ENCODE results near the gene TACC2. TPM values are rescaled to one million over a fixed set of nuclear protein-coding genes. Genes with fewer than 3 reads are reported as not detected.
"Not testable (repeated sequence)": the region's sequence is repeated elsewhere in the genome, so short reads cannot be mapped to it uniquely, and the experiment has no call there.

The TACC2 gene
- total RNA-seq, 4 donors from 2014 or later, result 95.9 to 122 (median 114) TPM

DNA sequence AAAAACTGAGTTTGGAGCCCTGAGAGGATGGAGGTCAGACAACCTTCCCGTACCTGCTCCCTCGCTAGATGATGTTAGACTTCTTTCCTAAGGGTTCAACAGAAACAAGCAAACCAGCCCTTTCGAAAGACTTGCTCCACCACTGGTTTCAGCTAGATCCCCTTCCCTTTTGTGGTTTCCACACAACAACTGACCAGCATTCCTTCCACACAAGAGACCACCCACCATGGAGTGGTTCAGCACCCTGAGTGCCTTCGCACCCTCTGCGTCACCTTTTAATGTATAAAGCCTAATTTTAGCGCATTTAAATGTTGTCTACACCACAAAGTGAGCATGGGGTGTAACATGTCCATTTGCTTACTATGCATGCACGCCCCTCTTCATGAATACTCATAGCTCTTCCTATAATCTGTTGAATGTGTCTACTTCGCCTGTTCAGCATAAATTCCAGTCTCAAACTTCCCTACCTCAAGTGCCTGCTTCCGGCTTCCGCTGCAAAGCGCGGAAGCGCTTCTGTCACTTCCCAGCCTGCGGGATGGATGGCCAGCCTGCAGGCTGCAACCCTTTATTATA, 69.0 kb downstream of the TACC2 start:
- intact Hi-C loops (cut with DNase I), result loop anchor here (10.0 kb wide), 1 partner anchor 57 kb away; no protein-coding TSS in a partner anchor
- H3K9me3 ChIP-seq, result no peaks in the 10 kb centered on the region
- no peak overlapping the region for H3K4me3 ChIP-seq (replicated peaks in 1 of 3)
- H3K27me3 ChIP-seq, result no peaks in the 10 kb centered on the region
- H3K36me3 ChIP-seq, result no peaks in the 10 kb centered on the region
- whole genome bisulfite sequencing, 2 donors, result 82 to 83% methylated on average over 14 of the region's 14 CpGs
- peaks cover 3 to 14% of the 10 kb centered on the region in 2 donors for H3K4me1 ChIP-seq
- DNase-seq, result no peak
- no peak for TF ChIP-seq POLR2A (IDR thresholded peaks at IDR 0.05)
- TF ChIP-seq, protein P1, sequence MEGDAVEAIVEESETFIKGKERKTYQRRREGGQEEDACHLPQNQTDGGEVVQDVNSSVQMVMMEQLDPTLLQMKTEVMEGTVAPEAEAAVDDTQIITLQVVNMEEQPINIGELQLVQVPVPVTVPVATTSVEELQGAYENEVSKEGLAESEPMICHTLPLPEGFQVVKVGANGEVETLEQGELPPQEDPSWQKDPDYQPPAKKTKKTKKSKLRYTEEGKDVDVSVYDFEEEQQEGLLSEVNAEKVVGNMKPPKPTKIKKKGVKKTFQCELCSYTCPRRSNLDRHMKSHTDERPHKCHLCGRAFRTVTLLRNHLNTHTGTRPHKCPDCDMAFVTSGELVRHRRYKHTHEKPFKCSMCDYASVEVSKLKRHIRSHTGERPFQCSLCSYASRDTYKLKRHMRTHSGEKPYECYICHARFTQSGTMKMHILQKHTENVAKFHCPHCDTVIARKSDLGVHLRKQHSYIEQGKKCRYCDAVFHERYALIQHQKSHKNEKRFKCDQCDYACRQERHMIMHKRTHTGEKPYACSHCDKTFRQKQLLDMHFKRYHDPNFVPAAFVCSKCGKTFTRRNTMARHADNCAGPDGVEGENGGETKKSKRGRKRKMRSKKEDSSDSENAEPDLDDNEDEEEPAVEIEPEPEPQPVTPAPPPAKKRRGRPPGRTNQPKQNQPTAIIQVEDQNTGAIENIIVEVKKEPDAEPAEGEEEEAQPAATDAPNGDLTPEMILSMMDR (IDR thresholded peaks at IDR 0.05), result no peak
- H3K27ac ChIP-seq, result no peak overlapping the region

DNA sequence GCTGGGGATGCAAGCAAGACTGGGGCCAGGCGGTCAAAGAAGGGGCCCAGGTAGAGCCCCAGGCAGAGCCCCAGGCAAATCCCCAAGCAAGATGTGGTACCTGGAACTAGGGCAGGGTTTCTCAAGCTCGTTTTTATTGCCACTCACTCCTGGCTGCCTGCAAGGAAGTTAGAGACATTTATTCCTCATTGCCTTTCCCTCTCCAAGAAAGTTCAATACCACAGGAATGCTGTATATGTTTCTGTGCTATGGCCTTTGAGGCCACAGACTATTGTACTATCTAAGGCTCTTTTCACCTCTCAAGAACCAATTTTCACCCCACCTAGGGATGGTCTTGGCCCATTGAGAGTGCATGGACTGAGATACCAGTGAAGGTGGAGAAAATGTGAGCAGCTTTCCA, 71.3 kb downstream of the TACC2 start:
- no peak for DNase-seq
- Histone ChIP-seq H3K4me1 (peaks cover 6 to 8% of the 10 kb centered on the region in 2 donors), H3K4me3 (replicated peaks in 1 of 3) (no peak overlapping the region), H3K9me3 (no peaks in the 10 kb centered on the region), H3K27ac (no peak overlapping the region), H3K36me3 (no peaks in the 10 kb centered on the region), H3K27me3 (no peaks in the 10 kb centered on the region)
- TF ChIP-seq, protein P1 (IDR thresholded peaks at IDR 0.05), result no peak
- TF ChIP-seq POLR2A (IDR thresholded peaks at IDR 0.05), result no peak
- 55 to 71% methylated on average over 2 of the region's 2 CpGs for WGBS, 2 donors
- intact Hi-C loops (cut with DNase I), result no loop called here

DNA sequence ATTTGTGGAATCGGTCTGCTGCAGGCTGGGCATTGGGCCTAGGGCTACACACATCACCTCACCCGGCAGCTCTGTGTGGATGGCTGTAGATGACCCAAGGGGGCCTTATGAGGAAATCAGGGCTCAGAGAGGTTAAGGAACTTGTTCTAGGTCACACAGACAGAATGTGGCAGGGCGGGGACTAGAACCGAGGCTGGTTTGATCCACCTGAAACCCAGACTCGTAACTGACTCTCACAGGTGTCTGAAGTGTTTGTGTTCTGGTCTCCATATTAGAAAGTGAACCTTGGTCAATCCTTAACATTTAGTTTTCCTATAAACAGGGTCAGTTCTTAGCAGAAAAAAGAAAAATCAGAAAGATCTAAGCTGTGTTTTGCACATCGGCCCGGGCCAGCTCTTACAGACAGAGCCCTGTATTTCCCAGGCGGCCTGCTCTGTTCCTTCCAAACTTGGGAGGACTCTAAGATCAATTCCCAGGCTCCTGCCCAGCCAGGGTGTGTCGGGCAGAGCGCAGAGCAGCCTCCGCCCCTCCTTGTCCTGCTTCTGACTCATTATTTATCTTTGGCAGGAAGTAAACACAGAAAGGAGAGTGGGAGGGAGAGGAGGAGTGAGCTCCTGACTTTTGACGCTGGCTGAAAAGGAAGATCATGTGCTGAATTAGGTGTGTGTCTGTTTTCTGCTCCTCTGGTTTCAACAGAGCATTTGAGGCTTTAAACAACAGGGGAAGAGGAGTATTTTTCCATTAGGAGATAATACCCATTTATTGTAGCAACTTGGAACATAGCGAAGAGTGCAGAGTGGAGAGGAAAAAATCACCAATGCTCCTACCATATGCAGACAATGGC, 74.1 kb downstream of the TACC2 start:
- intact Hi-C loops (cut with DNase I), result no loop called here
- TF ChIP-seq, protein P1 (IDR thresholded peaks at IDR 0.05), result no peak
- peak in 1 of 2 donors; percentile 64 for TF ChIP-seq POLR2A (IDR thresholded peaks at IDR 0.05)
- no peak overlapping the region for H3K4me3 ChIP-seq (replicated peaks in 1 of 3)
- no peaks in the 10 kb centered on the region for H3K27me3 ChIP-seq
- H3K36me3 ChIP-seq, result no peaks in the 10 kb centered on the region
- WGBS, 2 donors, result 45 to 49% methylated on average over 13 of the region's 13 CpGs
- H3K9me3 ChIP-seq, result no peaks in the 10 kb centered on the region
- H3K4me1 ChIP-seq, result peaks cover 6 to 8% of the 10 kb centered on the region in 2 donors
- peak; percentile 79 to 83 for DNase-seq
- H3K27ac ChIP-seq, result peak overlapping the region; percentile 72 to 95 (median 91)

DNA sequence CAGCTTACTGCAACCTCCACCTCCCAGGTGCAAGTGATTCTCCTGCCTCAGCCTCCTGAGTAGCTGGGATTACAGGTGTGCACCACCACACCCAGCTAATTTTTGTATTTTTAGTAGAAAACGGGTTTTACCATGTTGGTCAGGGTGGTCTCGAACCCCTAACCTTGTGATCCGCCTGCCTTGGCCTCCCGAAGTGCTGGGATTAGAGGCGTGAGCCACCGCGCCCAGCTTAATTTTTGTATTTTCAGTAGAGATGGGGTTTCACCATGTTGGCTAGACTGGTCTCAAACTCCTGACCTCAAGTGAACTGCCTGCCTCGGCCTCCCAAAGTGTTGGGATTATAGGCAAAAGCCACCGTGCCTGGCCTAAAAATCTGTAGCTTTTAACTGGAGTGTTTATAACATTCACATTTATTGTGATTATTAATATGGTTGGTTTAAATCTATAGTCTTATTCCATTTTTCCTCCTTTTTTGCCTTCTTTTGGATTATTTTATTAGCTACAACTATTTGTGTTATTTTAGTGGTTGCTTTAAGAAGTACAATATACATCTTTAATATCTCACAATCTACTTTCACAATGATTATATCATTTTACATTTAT, 77.5 kb downstream of the TACC2 start:
- H3K4me3 ChIP-seq (replicated peaks in 1 of 3); H3K36me3 ChIP-seq; DNase-seq; H3K4me1 ChIP-seq; H3K9me3 ChIP-seq; H3K27me3 ChIP-seq; intact Hi-C loops (cut with DNase I); H3K27ac ChIP-seq: not testable (repeated sequence)
- 98% methylated on average over 9 of the region's 9 CpGs for WGBS, 2 donors

DNA sequence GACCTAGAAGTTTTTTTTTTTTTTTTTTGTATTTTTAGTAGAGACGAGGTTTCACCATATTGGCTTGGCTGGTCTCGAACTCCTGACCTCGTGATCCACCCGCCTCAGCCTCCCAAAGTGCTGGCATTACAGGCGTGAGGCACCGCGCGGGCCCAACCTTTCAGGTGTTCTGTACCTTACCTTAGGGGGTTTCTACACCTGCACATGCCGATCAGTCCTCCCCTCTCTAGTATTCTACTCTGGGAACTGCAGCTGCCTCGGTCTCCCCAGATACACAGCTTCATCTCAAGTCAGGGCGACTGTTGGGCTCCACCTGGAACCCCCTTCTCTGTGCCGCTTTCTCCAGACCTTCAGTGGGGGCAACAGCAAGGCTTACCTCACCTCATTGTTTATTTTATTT, 79.9 kb downstream of the TACC2 start:
- intact Hi-C loops (cut with DNase I), result no loop called here
- Histone ChIP-seq H3K4me3 (replicated peaks in 1 of 3) (no peak overlapping the region), H3K27ac (no peak overlapping the region), H3K36me3 (no peaks in the 10 kb centered on the region), H3K4me1 (no peaks in the 10 kb centered on the region), H3K9me3 (no peaks in the 10 kb centered on the region), H3K27me3 (no peaks in the 10 kb centered on the region)
- no peak for TF ChIP-seq POLR2A (IDR thresholded peaks at IDR 0.05)
- TF ChIP-seq, protein P1 (IDR thresholded peaks at IDR 0.05), result no peak
- WGBS, 2 donors, result 96 to 97% methylated on average over 10 to 12 of the region's 12 CpGs
- no peak for DNase-seq

All from thyroid gland (tissue), 4 donors.